Activated CD8-positive, alpha-beta memory T cell treated with anti-CD3 and anti-CD28 coated beads, Interleukin-2, amount 10 ng/mL, durations not matched to agents 7 days and 5 days (primary cell): ENCODE results near the gene EIF3B. TPM values are rescaled to one million over a fixed set of nuclear protein-coding genes. Genes with fewer than 3 reads are reported as not detected.
"Not testable (repeated sequence)": the region's sequence is repeated elsewhere in the genome, so short reads cannot be mapped to it uniquely, and the experiment has no call there.

Experiments
- ATAC-seq: fragments of 150-1000 bp; cut with Tn5 transposase; one replicate; pipeline ENCODE4 v1.10.0; 2021; ENCODE audit warnings: moderate library complexity
- CTCF ChIA-PET: fragments of 350-600 bp; sonication (Branson Sonifier 250); formaldehyde crosslinking; loops from one replicate; lab custom pipeline; 2021; ENCODE audit warnings: antibody characterized with exemption; lab: Charles Lee
- DNase-seq: peaks from one replicate; pipeline ENCODE4 v3.0.0-alpha.2; 2020
- H3K27ac Mint-ChIP-seq: one replicate; pipeline ENCODE4 v1.8.0; 2021; ENCODE audit warnings: mild to moderate bottlenecking, mixed read lengths
- H3K27me3 Mint-ChIP-seq: one replicate; pipeline ENCODE4 v1.8.0; 2021; ENCODE audit warnings: mixed read lengths
- H3K36me3 Mint-ChIP-seq: one replicate; pipeline ENCODE4 v1.8.0; 2021; ENCODE audit warnings: mild to moderate bottlenecking, mixed read lengths
- H3K4me1 Mint-ChIP-seq: one replicate; pipeline ENCODE4 v1.8.0; 2021; ENCODE audit warnings: mixed read lengths
- H3K4me3 Mint-ChIP-seq: one replicate; pipeline ENCODE4 v1.8.0; 2021; ENCODE audit warnings: mild to moderate bottlenecking, moderate library complexity, mixed read lengths
- H3K9me3 Mint-ChIP-seq: one replicate; pipeline ENCODE4 v1.8.0; 2022; ENCODE audit warnings: low read depth, mixed read lengths
- total RNA-seq, 2 experiments: library from RNA; stranded (reverse); gene quantifications; one replicate each; pipeline ENCODE4 v1.2.3, GENCODE V29; 2021

Gene EIF3B
- total RNA-seq, 2 experiments from 2014 or later = 170 to 204 TPM

- peaks cover 6% of the 10 kb centered on the region for H3K4me1 Mint-ChIP-seq
- no peaks in the 10 kb centered on the region for H3K27me3 Mint-ChIP-seq
- ATAC-seq (no peak), DNase-seq (no peak)
- no peak overlapping the region for H3K27ac Mint-ChIP-seq
- CTCF ChIA-PET = no interaction called here
- H3K4me3 Mint-ChIP-seq = no peak overlapping the region
- H3K9me3 Mint-ChIP-seq = no peaks in the 10 kb centered on the region
- H3K36me3 Mint-ChIP-seq = peaks cover 72% of the 10 kb centered on the region
These were observed 19.8 kb downstream of the EIF3B start for GRCh38 chr7:2374401-2374800.

GRCh38 chr7:2374830-2375728, 20.5 kb downstream of the EIF3B start:
- CTCF ChIA-PET = interaction anchor here (1.1 kb wide), 1 partner anchor 10 kb away, joined by 3 read pairs; no protein-coding TSS in a partner anchor
- H3K4me3 Mint-ChIP-seq = no peak overlapping the region

GRCh38 chr7:2376351-2377154, 21.9 kb downstream of the EIF3B start:
- CTCF ChIA-PET = interaction anchor here (1.1 kb wide), 1 partner anchor 11 kb away, joined by 3 read pairs; no protein-coding TSS in a partner anchor
- DNase-seq = no peak
- H3K9me3 Mint-ChIP-seq = no peaks in the 10 kb centered on the region
- ATAC-seq = no peak
- no peak overlapping the region for H3K27ac Mint-ChIP-seq
- peaks cover 77% of the 10 kb centered on the region for H3K36me3 Mint-ChIP-seq
- H3K4me1 Mint-ChIP-seq = peaks cover 6% of the 10 kb centered on the region
- H3K27me3 Mint-ChIP-seq = no peaks in the 10 kb centered on the region
- H3K4me3 Mint-ChIP-seq = no peak overlapping the region

More at GRCh38 chr7:2374830-2375728, 20.5 kb downstream of the EIF3B start:
- peaks cover 73% of the 10 kb centered on the region for H3K36me3 Mint-ChIP-seq
- ATAC-seq = no peak
- H3K27ac Mint-ChIP-seq = no peak overlapping the region
- no peaks in the 10 kb centered on the region for H3K9me3 Mint-ChIP-seq
- H3K4me1 Mint-ChIP-seq = peaks cover 6% of the 10 kb centered on the region
- DNase-seq = no peak
- no peaks in the 10 kb centered on the region for H3K27me3 Mint-ChIP-seq

- DNase-seq, H3K27me3 Mint-ChIP-seq, H3K4me1 Mint-ChIP-seq, CTCF ChIA-PET, H3K4me3 Mint-ChIP-seq, ATAC-seq, H3K9me3 Mint-ChIP-seq, H3K27ac Mint-ChIP-seq: not testable (repeated sequence)
- peaks cover 68% of the 10 kb centered on the region for H3K36me3 Mint-ChIP-seq
These were observed 22.9 kb downstream of the EIF3B start for GRCh38 chr7:2377492-2377891.

- CTCF ChIA-PET, H3K27ac Mint-ChIP-seq, H3K4me1 Mint-ChIP-seq, ATAC-seq, H3K9me3 Mint-ChIP-seq, H3K4me3 Mint-ChIP-seq, DNase-seq, H3K27me3 Mint-ChIP-seq: not testable (repeated sequence)
- H3K36me3 Mint-ChIP-seq = peaks cover 63% of the 10 kb centered on the region
These were observed 23.5 kb downstream of the EIF3B start for GRCh38 chr7:2378125-2378524.

- no peak overlapping the region for H3K27ac Mint-ChIP-seq
- no peak overlapping the region for H3K4me3 Mint-ChIP-seq
- no peaks in the 10 kb centered on the region for H3K9me3 Mint-ChIP-seq
- CTCF ChIA-PET = interaction anchor here (1.6 kb wide), 1 partner anchor 90 kb away, joined by 6 read pairs; no protein-coding TSS in a partner anchor
- no peaks in the 10 kb centered on the region for H3K27me3 Mint-ChIP-seq
- peaks cover 56% of the 10 kb centered on the region for H3K36me3 Mint-ChIP-seq
- no peak for DNase-seq
- ATAC-seq = no peak
- H3K4me1 Mint-ChIP-seq = peaks cover 6% of the 10 kb centered on the region
These were observed 24.5 kb downstream of the EIF3B start for GRCh38 chr7:2379161-2379560.

- no peak overlapping the region for H3K27ac Mint-ChIP-seq
- no peaks in the 10 kb centered on the region for H3K27me3 Mint-ChIP-seq
- H3K4me3 Mint-ChIP-seq = no peak overlapping the region
- no peak for DNase-seq
- no peak for ATAC-seq
- CTCF ChIA-PET = interaction anchor here (1.6 kb wide), 1 partner anchor 89 kb away, joined by 6 read pairs; no protein-coding TSS in a partner anchor
- peaks cover 52% of the 10 kb centered on the region for H3K36me3 Mint-ChIP-seq
- H3K9me3 Mint-ChIP-seq = no peaks in the 10 kb centered on the region
- H3K4me1 Mint-ChIP-seq = peaks cover 6% of the 10 kb centered on the region
These were observed 25.3 kb downstream of the EIF3B start for GRCh38 chr7:2379821-2380450.

- peaks cover 6% of the 10 kb centered on the region for H3K4me1 Mint-ChIP-seq
- H3K4me3 Mint-ChIP-seq = no peak overlapping the region
- peaks cover 47% of the 10 kb centered on the region for H3K36me3 Mint-ChIP-seq
- no peaks in the 10 kb centered on the region for H3K9me3 Mint-ChIP-seq
- CTCF ChIA-PET = interaction anchor here (1.6 kb wide), 1 partner anchor 88 kb away, joined by 6 read pairs; no protein-coding TSS in a partner anchor
- no peaks in the 10 kb centered on the region for H3K27me3 Mint-ChIP-seq
- no peak for DNase-seq
- ATAC-seq = no peak
- no peak overlapping the region for H3K27ac Mint-ChIP-seq
These were observed 25.8 kb downstream of the EIF3B start for GRCh38 chr7:2380461-2380860.

GRCh38 chr7:2381227-2381626, 26.6 kb downstream of the EIF3B start:
- H3K36me3 Mint-ChIP-seq = peaks cover 39% of the 10 kb centered on the region
- no peak overlapping the region for H3K27ac Mint-ChIP-seq
- H3K4me3 Mint-ChIP-seq = no peak overlapping the region

GRCh38 chr7:2381881-2382509, 27.4 kb downstream of the EIF3B start:
- DNase-seq (no peak), ATAC-seq (no peak)
- Mint-ChIP-seq H3K4me3 (no peak overlapping the region), H3K36me3 (peaks cover 31% of the 10 kb centered on the region), H3K27ac (no peak overlapping the region), H3K4me1 (peaks cover 3% of the 10 kb centered on the region), H3K9me3 (no peaks in the 10 kb centered on the region), H3K27me3 (no peaks in the 10 kb centered on the region)
- CTCF ChIA-PET = no interaction called here

More at GRCh38 chr7:2381227-2381626, 26.6 kb downstream of the EIF3B start:
- Mint-ChIP-seq H3K27me3 (no peaks in the 10 kb centered on the region), H3K4me1 (peaks cover 6% of the 10 kb centered on the region), H3K9me3 (no peaks in the 10 kb centered on the region)
- ATAC-seq = no peak
- CTCF ChIA-PET = no interaction called here
- DNase-seq = no peak

- Mint-ChIP-seq H3K27ac (no peak overlapping the region), H3K36me3 (peaks cover 20% of the 10 kb centered on the region), H3K4me3 (no peak overlapping the region), H3K9me3 (no peaks in the 10 kb centered on the region), H3K4me1 (no peaks in the 10 kb centered on the region), H3K27me3 (no peaks in the 10 kb centered on the region)
- ATAC-seq (no peak), DNase-seq (no peak)
- CTCF ChIA-PET = interaction anchor here (1.0 to 2.3 kb wide), 4 partner anchors 12 to 86 kb away, joined by 4 to 13 read pairs (median 8); no protein-coding TSS in a partner anchor
These were observed 29.1 kb downstream of the EIF3B start for GRCh38 chr7:2383543-2384274.
